CD14-positive monocyte (primary cell): ENCODE results near the gene KRTAP5-6. TPM values are rescaled to one million over a fixed set of nuclear protein-coding genes. Genes with fewer than 3 reads are reported as not detected.

Source experiments
- DNase-seq, 3 donors: peaks; one replicate each; pipeline ENCODE4 v3.0.0-alpha.2; 2011 to 2022
- H2AFZ ChIP-seq: 2 replicates; pipeline ENCODE4 v1.6.0; 2012; ENCODE audit warnings: mild to moderate bottlenecking, low read depth, low read length, inconsistent platforms; ENCODE audit not compliant: insufficient read depth, poor library complexity, severe bottlenecking
- H3K27ac ChIP-seq, 2 donors: 1 replicate in 1 of 2; 2 replicates in 1 of 2; pipeline ENCODE4 v1.5.1; 2012 to 2013; ENCODE audit warnings: low read length in 2 of 2, control low read depth in 1 of 2, inconsistent platforms in 1 of 2, low read depth in 1 of 2, mild to moderate bottlenecking in 1 of 2
- H3K27me3 ChIP-seq, 2 donors: one replicate each; pipeline versions ENCODE4 v1.6.0 to v1.6.1; 2011 to 2013; ENCODE audit warnings: low read length in 2 of 2; ENCODE audit not compliant: control insufficient read depth in 2 of 2, insufficient read depth in 2 of 2
- H3K36me3 ChIP-seq, 2 donors: replicated peaks in 1 of 2; 1 replicate in 1 of 2; 2 replicates in 1 of 2; pipeline versions ENCODE4 v1.5.1 to v1.6.1; 2012 to 2013; ENCODE audit warnings: low read length in 2 of 2, control low read depth in 1 of 2, inconsistent platforms in 1 of 2, mild to moderate bottlenecking in 1 of 2; ENCODE audit not compliant: insufficient read depth in 2 of 2, control insufficient read depth in 1 of 2
- H3K4me1 ChIP-seq, 2 donors: 1 replicate in 1 of 2; 2 replicates in 1 of 2; pipeline versions ENCODE4 v1.5.1 to v1.6.1; 2012 to 2013; ENCODE audit warnings: low read length in 2 of 2, control low read depth in 1 of 2, inconsistent platforms in 1 of 2, mild to moderate bottlenecking in 1 of 2, moderate library complexity in 1 of 2; ENCODE audit not compliant: insufficient read depth in 2 of 2, control insufficient read depth in 1 of 2
- H3K4me2 ChIP-seq: replicated peaks from 2 replicates; pipeline ENCODE3; 2012; ENCODE audit warnings: low read length, moderate library complexity, mild to moderate bottlenecking; ENCODE audit not compliant: poor library complexity, severe bottlenecking; ENCODE audit errors: extremely low read depth
- H3K4me3 ChIP-seq, 3 experiments: fragments of 200-600 bp in 1 of 3; sonication (generic) in 1 of 3; replicated peaks in 1 of 3; 1 replicate in 2 of 3; 2 replicates in 1 of 3; pipeline ENCODE4 v1.5.1; 2011 to 2013; ENCODE audit warnings: low read length in 3 of 3, mild to moderate bottlenecking in 3 of 3, control low read depth in 2 of 3, low read depth in 2 of 3, inconsistent platforms in 1 of 3, moderate library complexity in 1 of 3
- H3K79me2 ChIP-seq: 2 replicates; pipeline ENCODE4 v1.6.0; 2012; ENCODE audit warnings: mild to moderate bottlenecking, control low read depth, inconsistent platforms, low read length, moderate library complexity; ENCODE audit not compliant: insufficient read depth
- H3K9ac ChIP-seq: 2 replicates; pipeline ENCODE4 v1.6.0; 2017; ENCODE audit warnings: low read length, mild to moderate bottlenecking; ENCODE audit not compliant: insufficient read depth, poor library complexity, severe bottlenecking
- H3K9me3 ChIP-seq, 2 donors: replicated peaks in 1 of 2; 1 replicate in 1 of 2; 2 replicates in 1 of 2; pipeline versions ENCODE4 v1.5.1 to v1.6.1; 2012 to 2013; ENCODE audit warnings: low read length in 2 of 2, control low read depth in 1 of 2; ENCODE audit not compliant: control insufficient read depth in 1 of 2, insufficient read depth in 1 of 2
- H4K20me1 ChIP-seq: 2 replicates; pipeline ENCODE4 v1.6.0; 2012; ENCODE audit warnings: mild to moderate bottlenecking, low read length, control low read depth, moderate library complexity; ENCODE audit not compliant: insufficient read depth
- H3K27ac Mint-ChIP-seq, 7 donors: one replicate each; pipeline ENCODE4 v1.8.0; 2020; ENCODE audit warnings: mild to moderate bottlenecking in 7 of 7, mixed read lengths in 7 of 7, moderate library complexity in 6 of 7, inconsistent platforms in 2 of 7
- H3K27me3 Mint-ChIP-seq, 3 donors: one replicate each; pipeline ENCODE4 v1.8.0; 2021 to 2022; ENCODE audit warnings: low read depth in 3 of 3, mild to moderate bottlenecking in 3 of 3, mixed read lengths in 3 of 3, moderate library complexity in 3 of 3, inconsistent platforms in 1 of 3
- H3K36me3 Mint-ChIP-seq, 2 donors: one replicate each; pipeline ENCODE4 v1.8.0; 2020; ENCODE audit warnings: mixed read lengths in 2 of 2, inconsistent platforms in 1 of 2, mild to moderate bottlenecking in 1 of 2
- H3K4me1 Mint-ChIP-seq: one replicate; pipeline ENCODE4 v1.8.0; 2020; ENCODE audit warnings: mild to moderate bottlenecking, mixed read lengths
- H3K4me3 Mint-ChIP-seq, 2 donors: one replicate each; pipeline ENCODE4 v1.8.0; 2020; ENCODE audit warnings: mild to moderate bottlenecking in 2 of 2, mixed read lengths in 2 of 2, moderate library complexity in 1 of 2
- H3K9me3 Mint-ChIP-seq, 7 donors: one replicate each; pipeline ENCODE4 v1.8.0; 2020 to 2022; ENCODE audit warnings: mixed read lengths in 7 of 7, mild to moderate bottlenecking in 6 of 7, moderate library complexity in 6 of 7, inconsistent platforms in 2 of 7
- WGBS: methylation state at CpG from one replicate; pipeline ENCODE4 v1.1.5; 2013; ENCODE audit warnings: missing lambda C conversion rate; ENCODE audit not compliant: insufficient coverage; 5-methylcytosine and 5-hydroxymethylcytosine counted together
- intact Hi-C, 2 donors: fragments of 100-400 bp; cut with micrococcal nuclease; formaldehyde crosslinking; loops; one replicate each; pipeline versions ENCODE4 v1.15.0 to v1.15.1; 2023
- polyA plus RNA-seq, 3 donors: library from polyadenylated mRNA; depleted of rRNA in 1 of 3; unstranded in 2 of 3; stranded (reverse) in 1 of 3; fragments of 300-500 nt in 2 of 3; fragments of >200 nt in 1 of 3; fragmentation: Illumina TruSeq in 2 of 3; gene quantifications; 1 replicate in 2 of 3; 2 replicates in 1 of 3; pipeline ENCODE4 v1.2.3, GENCODE V29; 2012 to 2021
- TF ChIP-seq, protein P1 (sequence below): fragments of 200-600 bp; IDR thresholded peaks from one replicate; pipeline ENCODE4 v1.8.0; 2022; ENCODE audit warnings: antibody characterized with exemption, mild to moderate bottlenecking

KRTAP5-6 gene
- polyA plus RNA-seq, 3 donors: not detected

- Mint-ChIP-seq H3K36me3 (no peaks in the 10 kb centered on the region), H3K4me3 (peak overlapping the region in 1 of 2 donors; percentile 40), H3K4me1 (peaks cover 5% of the 10 kb centered on the region), H3K9me3 (peaks cover 0 to under 1% (median 0%) of the 10 kb centered on the region in 7 donors), H3K27ac (no peak overlapping the region), H3K27me3 (peaks cover 32 to 51% (median 33%) of the 10 kb centered on the region in 3 donors)
- H2AFZ ChIP-seq: no peak overlapping the region
- no peak for DNase-seq
- peaks cover 0 to 22% of the 10 kb centered on the region in 2 donors for H3K27me3 ChIP-seq
- no peak overlapping the region for H3K27ac ChIP-seq
- no peaks in the 10 kb centered on the region for H3K4me1 ChIP-seq
- H3K36me3 ChIP-seq: no peaks in the 10 kb centered on the region
- no peaks in the 10 kb centered on the region for H3K9me3 ChIP-seq
- no peaks in the 10 kb centered on the region for H4K20me1 ChIP-seq
- 52% methylated on average over 8 of the region's 21 CpGs for WGBS
- TF ChIP-seq, protein P1, sequence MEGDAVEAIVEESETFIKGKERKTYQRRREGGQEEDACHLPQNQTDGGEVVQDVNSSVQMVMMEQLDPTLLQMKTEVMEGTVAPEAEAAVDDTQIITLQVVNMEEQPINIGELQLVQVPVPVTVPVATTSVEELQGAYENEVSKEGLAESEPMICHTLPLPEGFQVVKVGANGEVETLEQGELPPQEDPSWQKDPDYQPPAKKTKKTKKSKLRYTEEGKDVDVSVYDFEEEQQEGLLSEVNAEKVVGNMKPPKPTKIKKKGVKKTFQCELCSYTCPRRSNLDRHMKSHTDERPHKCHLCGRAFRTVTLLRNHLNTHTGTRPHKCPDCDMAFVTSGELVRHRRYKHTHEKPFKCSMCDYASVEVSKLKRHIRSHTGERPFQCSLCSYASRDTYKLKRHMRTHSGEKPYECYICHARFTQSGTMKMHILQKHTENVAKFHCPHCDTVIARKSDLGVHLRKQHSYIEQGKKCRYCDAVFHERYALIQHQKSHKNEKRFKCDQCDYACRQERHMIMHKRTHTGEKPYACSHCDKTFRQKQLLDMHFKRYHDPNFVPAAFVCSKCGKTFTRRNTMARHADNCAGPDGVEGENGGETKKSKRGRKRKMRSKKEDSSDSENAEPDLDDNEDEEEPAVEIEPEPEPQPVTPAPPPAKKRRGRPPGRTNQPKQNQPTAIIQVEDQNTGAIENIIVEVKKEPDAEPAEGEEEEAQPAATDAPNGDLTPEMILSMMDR: no peak
- H3K9ac ChIP-seq: no peak overlapping the region
- intact Hi-C loops: loop anchor here (5.0 kb wide), 2 partner anchors 38 to 503 kb away; no protein-coding TSS in a partner anchor
- no peak overlapping the region for H3K4me2 ChIP-seq
- no peak overlapping the region for H3K4me3 ChIP-seq
- H3K79me2 ChIP-seq: no peaks in the 10 kb centered on the region
These were observed 42.4 kb upstream of the KRTAP5-6 start for GRCh38 chr11:1654388-1655167.

- peaks cover 40 to 60% (median 41%) of the 10 kb centered on the region in 3 donors for H3K27me3 Mint-ChIP-seq
- H3K4me1 Mint-ChIP-seq: peaks cover 5% of the 10 kb centered on the region
- H3K4me3 Mint-ChIP-seq: no peak overlapping the region
- H3K9me3 Mint-ChIP-seq: peaks cover 0 to 4% (median 0%) of the 10 kb centered on the region in 7 donors
- no peak overlapping the region for H3K27ac ChIP-seq
- H3K79me2 ChIP-seq: no peaks in the 10 kb centered on the region
- H3K36me3 ChIP-seq: no peaks in the 10 kb centered on the region
- DNase-seq: no peak
- intact Hi-C loops: loop anchor here in 1 of 2 donors (5.0 kb wide), 1 partner anchor 37 kb away; no protein-coding TSS in a partner anchor
- H3K27ac Mint-ChIP-seq: no peak overlapping the region
- H3K27me3 ChIP-seq: peaks cover 0 to 29% of the 10 kb centered on the region in 2 donors
- 74% methylated on average over 17 of the region's 26 CpGs for WGBS
- H3K9ac ChIP-seq: no peak overlapping the region
- TF ChIP-seq, protein P1: no peak
- no peak overlapping the region for H3K4me3 ChIP-seq
- no peaks in the 10 kb centered on the region for H3K36me3 Mint-ChIP-seq
- no peak overlapping the region for H3K4me2 ChIP-seq
- H3K4me1 ChIP-seq: no peaks in the 10 kb centered on the region
- no peak overlapping the region for H2AFZ ChIP-seq
- no peaks in the 10 kb centered on the region for H4K20me1 ChIP-seq
- no peaks in the 10 kb centered on the region for H3K9me3 ChIP-seq
These were observed 41.6 kb upstream of the KRTAP5-6 start for GRCh38 chr11:1655168-1656060.
